PFSK-1 (cell line): ENCODE results near the gene RERE.

Experiments
- FOXP2 ChIP-seq: optimal IDR thresholded peaks from 2 replicates; pipeline ENCODE3; 2011; ENCODE audit warnings: borderline replicate concordance, control low read depth, inconsistent platforms; ENCODE audit not compliant: insufficient read depth; ENCODE audit errors: extremely low read length, extremely low read depth
- POLR2AphosphoS5 ChIP-seq: IDR thresholded peaks from 2 replicates; pipeline ENCODE4 v1.6.1; 2012; ENCODE audit warnings: low read depth, mild to moderate bottlenecking, control low read depth, low read length, moderate library complexity
- REST ChIP-seq, 2 experiments: IDR thresholded peaks; 2 replicates each; pipeline versions ENCODE4 v1.6.1 to v1.8.0; 2011 to 2012; ENCODE audit warnings: low read depth in 2 of 2, low read length in 2 of 2, control low read depth in 1 of 2, inconsistent platforms in 1 of 2, mild to moderate bottlenecking in 1 of 2, moderate library complexity in 1 of 2; ENCODE audit not compliant: insufficient read depth in 1 of 2
- SIN3A ChIP-seq: IDR thresholded peaks from 2 replicates; pipeline ENCODE4 v1.6.1; 2012; ENCODE audit warnings: mild to moderate bottlenecking, low read length, moderate library complexity, borderline replicate concordance; ENCODE audit not compliant: insufficient read depth
- TAF1 ChIP-seq: IDR thresholded peaks from 2 replicates; pipeline ENCODE4 v1.6.1; 2012; ENCODE audit warnings: low read length, control low read depth, borderline replicate concordance; ENCODE audit not compliant: insufficient read depth

Gene RERE

GRCh38 chr1:8560035-8560434, 257.4 kb downstream of the RERE start:
- no peak for TF ChIP-seq REST (IDR thresholded peaks at IDR 0.05; ENCODE audit: insufficient read depth in 1 of 2, low read depth in 2 of 2, low read length in 2 of 2)
- TF ChIP-seq POLR2AphosphoS5: no peak
- no peak for TF ChIP-seq TAF1
- no peak for TF ChIP-seq SIN3A
- no peak for TF ChIP-seq FOXP2

- TF ChIP-seq REST (IDR thresholded peaks at IDR 0.05; ENCODE audit: insufficient read depth in 1 of 2, low read depth in 2 of 2, low read length in 2 of 2) (no peak), TAF1 (no peak), FOXP2 (no peak), POLR2AphosphoS5 (no peak), SIN3A (no peak)
Measured at GRCh38 chr1:8555582-8555981, 261.9 kb downstream of the RERE start.

- TF ChIP-seq FOXP2 (no peak), TAF1 (no peak), POLR2AphosphoS5 (no peak), SIN3A (no peak), REST (IDR thresholded peaks at IDR 0.05; ENCODE audit: insufficient read depth in 1 of 2, low read depth in 2 of 2, low read length in 2 of 2) (no peak)
Measured at GRCh38 chr1:8554956-8555534, 262.4 kb downstream of the RERE start.

- no peak for TF ChIP-seq TAF1
- no peak for TF ChIP-seq POLR2AphosphoS5
- no peak for TF ChIP-seq SIN3A
- no peak for TF ChIP-seq REST (IDR thresholded peaks at IDR 0.05; ENCODE audit: insufficient read depth in 1 of 2, low read depth in 2 of 2, low read length in 2 of 2)
- TF ChIP-seq FOXP2: no peak
Measured at GRCh38 chr1:8552820-8553397, 264.5 kb downstream of the RERE start.
